DMS153 (cell line): ENCODE measurements around the gene ATAD3B.
"Not testable (repeated sequence)": the region's sequence is repeated elsewhere in the genome, so short reads cannot be mapped to it uniquely, and the experiment has no call there.

ENCODE experiments used
- DNase-seq: peaks from one replicate; lab custom pipeline; 2025; lab: John Stamatoyannopoulos, UW

Gene ATAD3B

GRCh38 chr1:1510912-1511532 lies 39.5 kb downstream of the ATAD3B start:
- peak; percentile 93 for DNase-seq

- peak; percentile 99 for DNase-seq
Observed at GRCh38 chr1:1511533-1512285, 40.1 kb downstream of the ATAD3B start, which contains the start of gene ATAD3A. Gene ATAD3A, plus strand, starts transcription at chr1:1512162. Its CDS starts 107 bp downstream, at chr1:1512269.

GRCh38 chr1:1512425-1512824 lies 40.9 kb downstream of the ATAD3B start:
- DNase-seq = not testable (repeated sequence)

GRCh38 chr1:1513675-1514074 lies 42.1 kb downstream of the ATAD3B start:
- not testable (repeated sequence) for DNase-seq

- DNase-seq = not testable (repeated sequence)
Observed at GRCh38 chr1:1514376-1514775, 42.8 kb downstream of the ATAD3B start.

GRCh38 chr1:1516923-1517322 lies 45.4 kb downstream of the ATAD3B start:
- not testable (repeated sequence) for DNase-seq

GRCh38 chr1:1517973-1518620 lies 46.5 kb downstream of the ATAD3B start:
- no peak for DNase-seq

GRCh38 chr1:1518621-1519007 lies 47.0 kb downstream of the ATAD3B start:
- DNase-seq = not testable (repeated sequence)

GRCh38 chr1:1519805-1520505 lies 48.4 kb downstream of the ATAD3B start:
- not testable (repeated sequence) for DNase-seq

- DNase-seq = no peak
Observed at GRCh38 chr1:1521331-1521730, 49.8 kb downstream of the ATAD3B start.

GRCh38 chr1:1522536-1522935 lies 51.0 kb downstream of the ATAD3B start:
- not testable (repeated sequence) for DNase-seq

- not testable (repeated sequence) for DNase-seq
Observed at GRCh38 chr1:1523226-1523625, 51.7 kb downstream of the ATAD3B start.

GRCh38 chr1:1523651-1524050 lies 52.1 kb downstream of the ATAD3B start:
- not testable (repeated sequence) for DNase-seq

- not testable (repeated sequence) for DNase-seq
Observed at GRCh38 chr1:1524750-1525383, 53.3 kb downstream of the ATAD3B start.

GRCh38 chr1:1526476-1526875 lies 54.9 kb downstream of the ATAD3B start:
- DNase-seq = not testable (repeated sequence)

- DNase-seq = no peak
Observed at GRCh38 chr1:1527092-1527816, 55.7 kb downstream of the ATAD3B start.

- DNase-seq = no peak
Observed at GRCh38 chr1:1528301-1529267, 57.0 kb downstream of the ATAD3B start.

- DNase-seq = no peak
Observed at GRCh38 chr1:1529321-1529720, 57.8 kb downstream of the ATAD3B start.

GRCh38 chr1:1529936-1530335 lies 58.4 kb downstream of the ATAD3B start:
- no peak for DNase-seq

GRCh38 chr1:1531947-1532346 lies 60.4 kb downstream of the ATAD3B start:
- DNase-seq = no peak
